Activated naive CD8-positive, alpha-beta T cell (primary cell): ENCODE data around the gene ALG1.
"Not testable (repeated sequence)": the region's sequence is repeated elsewhere in the genome, so short reads cannot be mapped to it uniquely, and the experiment has no call there.

ENCODE experiments used
- H3K27ac Mint-ChIP-seq: one replicate; pipeline ENCODE4 v1.8.0; 2021; ENCODE audit warnings: mixed read lengths
- H3K27me3 Mint-ChIP-seq: one replicate; pipeline ENCODE4 v1.8.0; 2021; ENCODE audit warnings: mixed read lengths
- H3K36me3 Mint-ChIP-seq: one replicate; pipeline ENCODE4 v1.8.0; 2021; ENCODE audit warnings: mixed read lengths
- H3K4me1 Mint-ChIP-seq: one replicate; pipeline ENCODE4 v1.8.0; 2021; ENCODE audit warnings: low read depth, mixed read lengths
- H3K4me3 Mint-ChIP-seq: one replicate; pipeline ENCODE4 v1.8.0; 2021; ENCODE audit warnings: mild to moderate bottlenecking, mixed read lengths
- H3K9me3 Mint-ChIP-seq: one replicate; pipeline ENCODE4 v1.8.0; 2021; ENCODE audit warnings: low read depth, mixed read lengths

Gene ALG1

GRCh38 chr16:5062051-5062450 lies 9.6 kb upstream of the ALG1 start:
- H3K4me3 Mint-ChIP-seq = no peak overlapping the region
- no peaks in the 10 kb centered on the region for H3K4me1 Mint-ChIP-seq
- no peaks in the 10 kb centered on the region for H3K9me3 Mint-ChIP-seq
- H3K36me3 Mint-ChIP-seq = no peaks in the 10 kb centered on the region
- no peak overlapping the region for H3K27ac Mint-ChIP-seq
- H3K27me3 Mint-ChIP-seq = no peaks in the 10 kb centered on the region

GRCh38 chr16:5062790-5063765 lies 8.6 kb upstream of the ALG1 start:
- Mint-ChIP-seq H3K27me3 (no peaks in the 10 kb centered on the region), H3K36me3 (no peaks in the 10 kb centered on the region), H3K4me3 (no peak overlapping the region), H3K9me3 (no peaks in the 10 kb centered on the region), H3K27ac (no peak overlapping the region), H3K4me1 (no peaks in the 10 kb centered on the region)

GRCh38 chr16:5064915-5065314 lies 6.7 kb upstream of the ALG1 start:
- Mint-ChIP-seq H3K4me1 (no peaks in the 10 kb centered on the region), H3K27ac (no peak overlapping the region), H3K9me3 (no peaks in the 10 kb centered on the region), H3K27me3 (no peaks in the 10 kb centered on the region), H3K4me3 (no peak overlapping the region), H3K36me3 (no peaks in the 10 kb centered on the region)

GRCh38 chr16:5065326-5065725 lies 6.3 kb upstream of the ALG1 start:
- Mint-ChIP-seq H3K9me3 (no peaks in the 10 kb centered on the region), H3K4me3 (no peak overlapping the region), H3K36me3 (no peaks in the 10 kb centered on the region), H3K27me3 (no peaks in the 10 kb centered on the region), H3K4me1 (no peaks in the 10 kb centered on the region), H3K27ac (no peak overlapping the region)

- Mint-ChIP-seq H3K4me1 (peaks cover under 1% of the 10 kb centered on the region), H3K4me3 (no peak within 1 kb of the TSS), H3K27ac (no peak within 1 kb of the TSS), H3K9me3 (no peaks in the 10 kb centered on the region), H3K36me3 (no peaks in the 10 kb centered on the region), H3K27me3 (no peaks in the 10 kb centered on the region)
Measured at GRCh38 chr16:5065813-5066212, 5.8 kb upstream of the ALG1 start, which contains the start of gene C16orf89. Gene C16orf89 (minus strand): TSS chr16:5065956. CDS start chr16:5065908, 48 bp downstream.

- H3K36me3 Mint-ChIP-seq = no peaks in the 10 kb centered on the region
- H3K27ac Mint-ChIP-seq = no peak overlapping the region
- peaks cover 7% of the 10 kb centered on the region for H3K4me1 Mint-ChIP-seq
- H3K27me3 Mint-ChIP-seq = no peaks in the 10 kb centered on the region
- no peak overlapping the region for H3K4me3 Mint-ChIP-seq
- H3K9me3 Mint-ChIP-seq = no peaks in the 10 kb centered on the region
Measured at GRCh38 chr16:5066511-5066910, 5.1 kb upstream of the ALG1 start.

GRCh38 chr16:5069048-5069447 lies 2.6 kb upstream of the ALG1 start:
- Mint-ChIP-seq H3K4me3 (no peak overlapping the region), H3K27me3 (no peaks in the 10 kb centered on the region), H3K4me1 (peaks cover 21% of the 10 kb centered on the region), H3K27ac (no peak overlapping the region), H3K36me3 (no peaks in the 10 kb centered on the region), H3K9me3 (no peaks in the 10 kb centered on the region)

GRCh38 chr16:5069854-5070253 lies 1.8 kb upstream of the ALG1 start:
- Mint-ChIP-seq H3K36me3 (peaks cover 4% of the 10 kb centered on the region), H3K4me1 (peaks cover 23% of the 10 kb centered on the region), H3K4me3 (no peak overlapping the region), H3K27me3 (no peaks in the 10 kb centered on the region), H3K27ac (no peak overlapping the region), H3K9me3 (no peaks in the 10 kb centered on the region)

GRCh38 chr16:5070431-5071186 lies 1.0 kb upstream of the ALG1 start:
- peak overlapping the region; percentile 97 for H3K27ac Mint-ChIP-seq
- no peaks in the 10 kb centered on the region for H3K9me3 Mint-ChIP-seq
- H3K4me3 Mint-ChIP-seq = peak overlapping the region; percentile 44
- H3K36me3 Mint-ChIP-seq = peaks cover 4% of the 10 kb centered on the region
- H3K4me1 Mint-ChIP-seq = peaks cover 27% of the 10 kb centered on the region
- H3K27me3 Mint-ChIP-seq = no peaks in the 10 kb centered on the region

- H3K4me3 Mint-ChIP-seq = peak overlapping the region; percentile 97
Measured at GRCh38 chr16:5071341-5071680, 332 bp upstream of the ALG1 start.

GRCh38 chr16:5072334-5073278 lies 963 bp downstream of the ALG1 start:
- peaks cover 4% of the 10 kb centered on the region for H3K36me3 Mint-ChIP-seq
- H3K27ac Mint-ChIP-seq = peak overlapping the region; percentile 97
- H3K4me1 Mint-ChIP-seq = peaks cover 27% of the 10 kb centered on the region
- H3K9me3 Mint-ChIP-seq = no peaks in the 10 kb centered on the region
- peak overlapping the region; percentile 97 for H3K4me3 Mint-ChIP-seq
- H3K27me3 Mint-ChIP-seq = no peaks in the 10 kb centered on the region

More at GRCh38 chr16:5071341-5071680, 332 bp upstream of the ALG1 start:
- Mint-ChIP-seq H3K27ac (peak overlapping the region; percentile 97), H3K9me3 (no peaks in the 10 kb centered on the region), H3K27me3 (no peaks in the 10 kb centered on the region), H3K36me3 (peaks cover 4% of the 10 kb centered on the region), H3K4me1 (peaks cover 27% of the 10 kb centered on the region)

GRCh38 chr16:5073279-5073629 lies 1.6 kb downstream of the ALG1 start:
- Mint-ChIP-seq H3K27ac (peak overlapping the region; percentile 97), H3K9me3 (no peaks in the 10 kb centered on the region), H3K27me3 (no peaks in the 10 kb centered on the region), H3K4me1 (peaks cover 27% of the 10 kb centered on the region), H3K4me3 (peak overlapping the region; percentile 97), H3K36me3 (peaks cover 4% of the 10 kb centered on the region)

GRCh38 chr16:5073771-5074170 lies 2.1 kb downstream of the ALG1 start:
- not testable (repeated sequence) for H3K27me3 Mint-ChIP-seq, H3K27ac Mint-ChIP-seq, H3K36me3 Mint-ChIP-seq, H3K9me3 Mint-ChIP-seq, H3K4me3 Mint-ChIP-seq
- H3K4me1 Mint-ChIP-seq = peaks cover 27% of the 10 kb centered on the region

- Mint-ChIP-seq H3K36me3 (peaks cover 4% of the 10 kb centered on the region), H3K27me3 (no peaks in the 10 kb centered on the region), H3K27ac (no peak overlapping the region), H3K4me1 (peaks cover 27% of the 10 kb centered on the region), H3K9me3 (no peaks in the 10 kb centered on the region), H3K4me3 (no peak overlapping the region)
Measured at GRCh38 chr16:5075637-5076036, 4.0 kb downstream of the ALG1 start.
